ENCODE data around the gene SDCCAG8. TPM values are rescaled to one million over a fixed set of nuclear protein-coding genes. Genes with fewer than 3 reads are reported as not detected.

The SDCCAG8 gene
- total and polyA plus RNA-seq, 2 experiments from 2014 or later: 23.3 to 38.5 TPM

- H3K27ac ChIP-seq: no peak overlapping the region
- H3K27me3 ChIP-seq: no peaks in the 10 kb centered on the region
Measured at GRCh38 chr1:243505986-243506689, 250.3 kb downstream of the SDCCAG8 start.

GRCh38 chr1:243507001-243507671 lies 251.3 kb downstream of the SDCCAG8 start:
- DNase-seq (ENCODE audit: low read depth in 1 of 2, low spot score in 1 of 2): no peak

More at GRCh38 chr1:243505986-243506689, 250.3 kb downstream of the SDCCAG8 start:
- H3K4me1 ChIP-seq (ENCODE audit: low read depth): no peaks in the 10 kb centered on the region
- H3K36me3 ChIP-seq: no peaks in the 10 kb centered on the region
- TF ChIP-seq CTCF (IDR thresholded peaks at IDR 0.05; ENCODE audit: low read depth, low read length): no peak
- no peak overlapping the region for H3K4me3 ChIP-seq
- peak in 1 of 2 donors; percentile 49 for DNase-seq (ENCODE audit: low read depth in 1 of 2, low spot score in 1 of 2)
- H3K9me3 ChIP-seq (ENCODE audit: low read depth): no peaks in the 10 kb centered on the region

GRCh38 chr1:243507672-243508302 lies 251.9 kb downstream of the SDCCAG8 start:
- H3K27me3 ChIP-seq: no peaks in the 10 kb centered on the region
- no peak for DNase-seq (ENCODE audit: low read depth in 1 of 2, low spot score in 1 of 2)
- TF ChIP-seq CTCF (IDR thresholded peaks at IDR 0.05; ENCODE audit: low read depth, low read length): no peak
- no peak overlapping the region for H3K27ac ChIP-seq
- H3K4me3 ChIP-seq: no peak overlapping the region
- H3K36me3 ChIP-seq: no peaks in the 10 kb centered on the region
- no peaks in the 10 kb centered on the region for H3K4me1 ChIP-seq (ENCODE audit: low read depth)
- no peaks in the 10 kb centered on the region for H3K9me3 ChIP-seq (ENCODE audit: low read depth)

More at GRCh38 chr1:243507001-243507671, 251.3 kb downstream of the SDCCAG8 start:
- Histone ChIP-seq H3K36me3 (no peaks in the 10 kb centered on the region), H3K27ac (no peak overlapping the region), H3K27me3 (no peaks in the 10 kb centered on the region), H3K4me3 (no peak overlapping the region), H3K4me1 (ENCODE audit: low read depth) (no peaks in the 10 kb centered on the region), H3K9me3 (ENCODE audit: low read depth) (no peaks in the 10 kb centered on the region)
- TF ChIP-seq CTCF (IDR thresholded peaks at IDR 0.05; ENCODE audit: low read depth, low read length): no peak

- Histone ChIP-seq H3K27me3 (no peaks in the 10 kb centered on the region), H3K4me1 (ENCODE audit: low read depth) (no peaks in the 10 kb centered on the region), H3K9me3 (ENCODE audit: low read depth) (no peaks in the 10 kb centered on the region), H3K36me3 (no peaks in the 10 kb centered on the region), H3K27ac (no peak overlapping the region), H3K4me3 (no peak overlapping the region)
- no peak for DNase-seq (ENCODE audit: low read depth in 1 of 2, low spot score in 1 of 2)
- TF ChIP-seq CTCF (IDR thresholded peaks at IDR 0.05; ENCODE audit: low read depth, low read length): no peak
Measured at GRCh38 chr1:243508303-243508713, 252.5 kb downstream of the SDCCAG8 start.

GRCh38 chr1:243508943-243509342 lies 253.1 kb downstream of the SDCCAG8 start:
- Histone ChIP-seq H3K4me1 (ENCODE audit: low read depth) (peaks cover 3% of the 10 kb centered on the region), H3K4me3 (no peak overlapping the region), H3K27me3 (no peaks in the 10 kb centered on the region), H3K9me3 (ENCODE audit: low read depth) (no peaks in the 10 kb centered on the region), H3K27ac (no peak overlapping the region), H3K36me3 (no peaks in the 10 kb centered on the region)
- DNase-seq (ENCODE audit: low read depth in 1 of 2, low spot score in 1 of 2): no peak
- no peak for TF ChIP-seq CTCF (IDR thresholded peaks at IDR 0.05; ENCODE audit: low read depth, low read length)
